ENCODE measurements around the gene CNTNAP2. TPM values are rescaled to one million over a fixed set of nuclear protein-coding genes. Genes with fewer than 3 reads are reported as not detected.

The CNTNAP2 gene
- total RNA-seq, 2 donors from 2014 or later, result 171 to 228 TPM

- Mint-ChIP-seq H3K4me3 (no peak overlapping the region), H3K27ac (no peak overlapping the region), H3K27me3 (ENCODE audit: insufficient read depth) (no peaks in the 10 kb centered on the region), H3K4me1 (peaks cover under 1% of the 10 kb centered on the region), H3K9me3 (no peaks in the 10 kb centered on the region), H3K36me3 (ENCODE audit: low read depth) (no peaks in the 10 kb centered on the region)
- Histone ChIP-seq H3K36me3 (ENCODE audit: control insufficient read depth, insufficient read depth, low read length) (no peaks in the 10 kb centered on the region), H3K27me3 (ENCODE audit: control insufficient read depth, insufficient read depth, low read length, poor library complexity, severe bottlenecking) (no peaks in the 10 kb centered on the region), H3K27ac (ENCODE audit: low read depth, low read length) (no peak overlapping the region), H3K9me3 (ENCODE audit: control insufficient read depth, low read length) (no peaks in the 10 kb centered on the region), H3K9ac (ENCODE audit: extremely low read depth, low read length, poor library complexity, severe bottlenecking) (no peak overlapping the region), H3K4me1 (ENCODE audit: control insufficient read depth, insufficient read depth, low read length) (no peaks in the 10 kb centered on the region), H3K4me3 (ENCODE audit: low read length) (no peak overlapping the region)
- DNase-seq, result peak; percentile 55
- TF ChIP-seq CTCF (conservative IDR thresholded peaks at IDR 0.05), result no peak
- WGBS, 2 experiments (ENCODE audit: insufficient coverage in 1 of 2, insufficient read length in 1 of 2), result 89 to 94% methylated on average over 6 to 14 of the region's 14 CpGs
Measured at GRCh38 chr7:147170341-147171012, 1053.9 kb downstream of the CNTNAP2 start.

- Mint-ChIP-seq H3K9me3 (no peaks in the 10 kb centered on the region), H3K27me3 (ENCODE audit: insufficient read depth) (no peaks in the 10 kb centered on the region), H3K36me3 (ENCODE audit: low read depth) (no peaks in the 10 kb centered on the region), H3K4me1 (no peaks in the 10 kb centered on the region), H3K27ac (no peak overlapping the region), H3K4me3 (no peak overlapping the region)
- no peak overlapping the region for H3K9ac ChIP-seq (ENCODE audit: extremely low read depth, low read length, poor library complexity, severe bottlenecking)
- H3K27ac ChIP-seq (ENCODE audit: low read depth, low read length), result no peak overlapping the region
- no peaks in the 10 kb centered on the region for H3K9me3 ChIP-seq (ENCODE audit: control insufficient read depth, low read length)
- no peaks in the 10 kb centered on the region for H3K36me3 ChIP-seq (ENCODE audit: control insufficient read depth, insufficient read depth, low read length)
- 73 to 94% methylated on average over 4 to 6 of the region's 6 CpGs for WGBS, 2 experiments (ENCODE audit: insufficient coverage in 1 of 2, insufficient read length in 1 of 2)
- DNase-seq, result peak; percentile 44
- TF ChIP-seq CTCF (conservative IDR thresholded peaks at IDR 0.05), result no peak
- H3K4me1 ChIP-seq (ENCODE audit: control insufficient read depth, insufficient read depth, low read length), result no peaks in the 10 kb centered on the region
- H3K4me3 ChIP-seq (ENCODE audit: low read length), result no peak overlapping the region
- no peaks in the 10 kb centered on the region for H3K27me3 ChIP-seq (ENCODE audit: control insufficient read depth, insufficient read depth, low read length, poor library complexity, severe bottlenecking)
Measured at GRCh38 chr7:147171013-147171391, 1054.4 kb downstream of the CNTNAP2 start.

GRCh38 chr7:147173883-147174282, 1057.3 kb downstream of the CNTNAP2 start:
- DNase-seq, result no peak
- H3K4me1 Mint-ChIP-seq, result no peaks in the 10 kb centered on the region
- Histone ChIP-seq H3K9ac (ENCODE audit: extremely low read depth, low read length, poor library complexity, severe bottlenecking) (no peak overlapping the region), H3K27me3 (ENCODE audit: control insufficient read depth, insufficient read depth, low read length, poor library complexity, severe bottlenecking) (no peaks in the 10 kb centered on the region), H3K4me1 (ENCODE audit: control insufficient read depth, insufficient read depth, low read length) (no peaks in the 10 kb centered on the region), H3K27ac (ENCODE audit: low read depth, low read length) (no peak overlapping the region), H3K36me3 (ENCODE audit: control insufficient read depth, insufficient read depth, low read length) (no peaks in the 10 kb centered on the region), H3K4me3 (ENCODE audit: low read length) (no peak overlapping the region), H3K9me3 (ENCODE audit: control insufficient read depth, low read length) (no peaks in the 10 kb centered on the region)
- no peaks in the 10 kb centered on the region for H3K27me3 Mint-ChIP-seq (ENCODE audit: insufficient read depth)
- H3K4me3 Mint-ChIP-seq, result no peak overlapping the region
- H3K9me3 Mint-ChIP-seq, result no peaks in the 10 kb centered on the region
- no peak overlapping the region for H3K27ac Mint-ChIP-seq
- no peaks in the 10 kb centered on the region for H3K36me3 Mint-ChIP-seq (ENCODE audit: low read depth)
- TF ChIP-seq CTCF (conservative IDR thresholded peaks at IDR 0.05), result no peak
